WTC11 (cell line): Measurements from ENCODE around the gene NKAIN4. TPM values are rescaled to one million over a fixed set of nuclear protein-coding genes. Genes with fewer than 3 reads are reported as not detected.

Experiments
- ATAC-seq: fragments of 200-7000 bp; cut with Tn5 transposase; 2 replicates; pipeline ENCODE4 v1.10.0; 2021; ENCODE audit warnings: mild to moderate bottlenecking, moderate library complexity
- CTCF ChIA-PET: fragments of 300-600 bp; sonication (Branson Sonifier 250); formaldehyde crosslinking; loops from one replicate; lab custom pipeline; 2021; ENCODE audit warnings: antibody characterized with exemption; lab: Charles Lee
- POLR2A ChIA-PET: fragments of 350-600 bp; sonication (Branson Sonifier 250); formaldehyde crosslinking; loops from one replicate; lab custom pipeline; 2021; ENCODE audit warnings: antibody characterized with exemption; lab: Charles Lee
- DNase-seq: peaks from one replicate; pipeline ENCODE4 v3.0.0; 2021; ENCODE audit warnings: low spot score
- H3K27ac Mint-ChIP-seq: 2 replicates; pipeline ENCODE4 v1.8.0; 2021; ENCODE audit warnings: mixed read lengths
- H3K27me3 Mint-ChIP-seq: 2 replicates; pipeline ENCODE4 v1.8.0; 2021; ENCODE audit warnings: low read depth, mild to moderate bottlenecking, moderate library complexity, mixed read lengths
- H3K36me3 Mint-ChIP-seq: 2 replicates; pipeline ENCODE4 v1.8.0; 2021; ENCODE audit warnings: mixed read lengths
- H3K4me1 Mint-ChIP-seq: 2 replicates; pipeline ENCODE4 v1.8.0; 2022; ENCODE audit warnings: mixed read lengths
- H3K4me3 Mint-ChIP-seq: 2 replicates; pipeline ENCODE4 v1.8.0; 2021; ENCODE audit warnings: mild to moderate bottlenecking, moderate library complexity, mixed read lengths
- H3K9me3 Mint-ChIP-seq: 2 replicates; pipeline ENCODE4 v1.8.0; 2021; ENCODE audit warnings: mixed read lengths
- AR ChIP-seq: fragments of 250-450 bp; sonication (Bioruptor Pico); IDR thresholded peaks from 2 replicates; pipeline ENCODE4 v1.9.0; 2021; ENCODE audit warnings: mild to moderate bottlenecking
- ATF2 ChIP-seq: sonication (generic); formaldehyde crosslinking; IDR thresholded peaks from 2 replicates; pipeline ENCODE4 v1.8.1; 2022; ENCODE audit warnings: low read depth, missing genetic modification reagents, borderline replicate concordance
- CREB1 ChIP-seq: sonication (generic); formaldehyde crosslinking; IDR thresholded peaks from 2 replicates; pipeline ENCODE4 v1.8.0; 2023; ENCODE audit warnings: mild to moderate bottlenecking, missing genetic modification reagents
- FOXJ3 ChIP-seq: sonication (generic); formaldehyde crosslinking; IDR thresholded peaks from 2 replicates; pipeline ENCODE4 v1.9.0; 2021; ENCODE audit warnings: missing genetic modification reagents, mild to moderate bottlenecking, borderline replicate concordance
- FOXK1 ChIP-seq: sonication (generic); formaldehyde crosslinking; IDR thresholded peaks from 2 replicates; pipeline ENCODE4 v1.8.0; 2022; ENCODE audit warnings: mild to moderate bottlenecking, moderate library complexity, missing genetic modification reagents
- GABPB1 ChIP-seq: sonication (generic); formaldehyde crosslinking; IDR thresholded peaks from 2 replicates; pipeline ENCODE4 v1.8.1; 2023; ENCODE audit warnings: mild to moderate bottlenecking, missing genetic modification reagents
- HMGA2 ChIP-seq: fragments of 250-450 bp; sonication (Bioruptor Pico); IDR thresholded peaks from 2 replicates; pipeline ENCODE4 v1.4.0; 2021; ENCODE audit warnings: mild to moderate bottlenecking, moderate library complexity
- HMGXB4 ChIP-seq: sonication (generic); formaldehyde crosslinking; IDR thresholded peaks from 2 replicates; pipeline ENCODE4 v1.8.1; 2023; ENCODE audit warnings: mild to moderate bottlenecking, moderate library complexity, missing genetic modification reagents
- JAZF1 ChIP-seq: fragments of 250-450 bp; sonication (Bioruptor Pico); IDR thresholded peaks from 2 replicates; pipeline ENCODE4 v1.9.0; 2021; ENCODE audit warnings: moderate library complexity, mild to moderate bottlenecking, inconsistent platforms
- MLX ChIP-seq: sonication (generic); formaldehyde crosslinking; IDR thresholded peaks from 2 replicates; pipeline ENCODE4 v1.8.1; 2023; ENCODE audit warnings: mild to moderate bottlenecking, missing genetic modification reagents, moderate library complexity
- MXD4 ChIP-seq: fragments of 250-450 bp; sonication (Bioruptor Pico); IDR thresholded peaks from 2 replicates; pipeline ENCODE4 v1.8.0; 2021; ENCODE audit warnings: mild to moderate bottlenecking, moderate library complexity, borderline replicate concordance
- NFE2L1 ChIP-seq: sonication (generic); formaldehyde crosslinking; IDR thresholded peaks from 2 replicates; pipeline ENCODE4 v1.8.1; 2023; ENCODE audit warnings: missing genetic modification reagents
- NR2C2 ChIP-seq: sonication (generic); formaldehyde crosslinking; IDR thresholded peaks from 2 replicates; pipeline ENCODE4 v1.8.0; 2022; ENCODE audit warnings: mild to moderate bottlenecking, missing genetic modification reagents
- RELA ChIP-seq: sonication (generic); formaldehyde crosslinking; IDR thresholded peaks from 2 replicates; pipeline ENCODE4 v1.8.1; 2022; ENCODE audit warnings: missing genetic modification reagents, mild to moderate bottlenecking, borderline replicate concordance
- TEAD1 ChIP-seq: sonication (generic); formaldehyde crosslinking; IDR thresholded peaks from 2 replicates; pipeline ENCODE4 v1.8.0; 2022; ENCODE audit warnings: mild to moderate bottlenecking, missing genetic modification reagents
- TP53 ChIP-seq: sonication (generic); formaldehyde crosslinking; IDR thresholded peaks from 2 replicates; pipeline ENCODE4 v1.8.1; 2023; ENCODE audit warnings: mild to moderate bottlenecking, missing genetic modification reagents
- USF1 ChIP-seq: sonication (generic); formaldehyde crosslinking; IDR thresholded peaks from 2 replicates; pipeline ENCODE4 v1.8.0; 2022; ENCODE audit warnings: mild to moderate bottlenecking, missing genetic modification reagents
- ZBTB21 ChIP-seq: sonication (generic); formaldehyde crosslinking; IDR thresholded peaks from 2 replicates; pipeline ENCODE4 v1.8.1; 2023; ENCODE audit warnings: mild to moderate bottlenecking, missing genetic modification reagents, borderline replicate concordance
- ZBTB43 ChIP-seq: sonication (generic); formaldehyde crosslinking; IDR thresholded peaks from 2 replicates; pipeline ENCODE4 v1.8.1; 2023; ENCODE audit warnings: mild to moderate bottlenecking, missing genetic modification reagents
- ZNF138 ChIP-seq: sonication (generic); formaldehyde crosslinking; conservative IDR thresholded peaks from 2 replicates; pipeline ENCODE4 v1.8.1; 2022; ENCODE audit warnings: mild to moderate bottlenecking, moderate library complexity, missing genetic modification reagents
- ZNF219 ChIP-seq: sonication (generic); formaldehyde crosslinking; IDR thresholded peaks from 2 replicates; pipeline ENCODE4 v1.8.0; 2023; ENCODE audit warnings: missing genetic modification reagents, mild to moderate bottlenecking, borderline replicate concordance
- ZNF232 ChIP-seq: sonication (generic); formaldehyde crosslinking; IDR thresholded peaks from 2 replicates; pipeline ENCODE4 v1.8.0; 2022; ENCODE audit warnings: mild to moderate bottlenecking, missing genetic modification reagents
- ZNF263 ChIP-seq: sonication (generic); formaldehyde crosslinking; IDR thresholded peaks from 2 replicates; pipeline ENCODE4 v1.8.1; 2022; ENCODE audit warnings: low read depth, mild to moderate bottlenecking, moderate library complexity, missing genetic modification reagents
- ZNF416 ChIP-seq: fragments of 250-450 bp; sonication (Bioruptor Pico); IDR thresholded peaks from 2 replicates; pipeline ENCODE4 v1.9.0; 2021; ENCODE audit warnings: mild to moderate bottlenecking, inconsistent platforms
- ZSCAN18 ChIP-seq: fragments of 250-450 bp; sonication (Bioruptor Pico); IDR thresholded peaks from 2 replicates; pipeline ENCODE4 v2.1.2; 2022; ENCODE audit warnings: mild to moderate bottlenecking, moderate library complexity
- total RNA-seq: library from RNA; stranded (reverse); gene quantifications from 3 replicates; pipeline ENCODE4 v1.2.3, GENCODE V29; 2021

The NKAIN4 gene
- total RNA-seq, 1 experiment from 2014 or later, result 7.2 TPM

GRCh38 chr20:63227260-63227659, 27.0 kb downstream of the NKAIN4 start:
- ATAC-seq, result no peak
- CTCF ChIA-PET, result interaction anchor here (2.3 kb wide), 1 partner anchor 26 kb away, joined by 6 read pairs; no protein-coding TSS in a partner anchor
- POLR2A ChIA-PET, result interaction anchor here (0.7 kb wide), 1 partner anchor 990 kb away, joined by 4 read pairs; no protein-coding TSS in a partner anchor
- Mint-ChIP-seq H3K27me3 (peaks cover 10% of the 10 kb centered on the region), H3K4me1 (peaks cover 26% of the 10 kb centered on the region), H3K9me3 (no peaks in the 10 kb centered on the region), H3K36me3 (no peaks in the 10 kb centered on the region), H3K27ac (no peak overlapping the region), H3K4me3 (no peak overlapping the region)
- no peak for TF ChIP-seq HMGA2
- TF ChIP-seq FOXJ3 (CRISPR knock-in tag), result no peak
- TF ChIP-seq NR2C2 (CRISPR knock-in tag), result no peak
- TF ChIP-seq USF1 (CRISPR knock-in tag), result no peak
- TF ChIP-seq TEAD1 (CRISPR knock-in tag), result no peak
- no peak for TF ChIP-seq MXD4 (CRISPR knock-in tag)
- no peak for TF ChIP-seq FOXK1 (CRISPR knock-in tag)
- no peak for TF ChIP-seq ATF2 (CRISPR knock-in tag)
- no peak for TF ChIP-seq ZNF232 (CRISPR knock-in tag)
- TF ChIP-seq ZNF263 (CRISPR knock-in tag), result no peak
- no peak for TF ChIP-seq ZBTB21
- TF ChIP-seq ZSCAN18 (CRISPR knock-in tag), result no peak
- no peak for TF ChIP-seq JAZF1
- TF ChIP-seq AR (CRISPR knock-in tag), result no peak
- no peak for TF ChIP-seq HMGXB4 (CRISPR knock-in tag)
- DNase-seq, result no peak

GRCh38 chr20:63226042-63226943, 28.0 kb downstream of the NKAIN4 start:
- DNase-seq (no peak), ATAC-seq (no peak)
- Mint-ChIP-seq H3K27me3 (peaks cover 4% of the 10 kb centered on the region; the same call in 1 of the 2 replicates), H3K9me3 (no peaks in the 10 kb centered on the region), H3K36me3 (no peaks in the 10 kb centered on the region), H3K4me1 (peaks cover 26% of the 10 kb centered on the region), H3K27ac (no peak overlapping the region), H3K4me3 (no peak overlapping the region)
- CTCF ChIA-PET, result interaction anchor here (0.5 to 4.8 kb wide), 5 partner anchors 9 to 83 kb away, joined by 3 to 151 read pairs (median 6); partner anchors contain the start of gene BIRC7
- POLR2A ChIA-PET, result no interaction called here
- TF ChIP-seq HMGA2 (no peak), ZNF138 (CRISPR knock-in tag) (no peak), MLX (no peak), GABPB1 (CRISPR knock-in tag) (no peak), ZNF416 (no peak), CREB1 (CRISPR knock-in tag) (no peak), TP53 (CRISPR knock-in tag) (no peak), JAZF1 (no peak), NFE2L1 (CRISPR knock-in tag) (no peak), ZBTB43 (CRISPR knock-in tag) (no peak), ZNF219 (CRISPR knock-in tag) (no peak), RELA (no peak)
